Measurements from ENCODE around the gene RNASEH2B.

RNASEH2B gene

DNA sequence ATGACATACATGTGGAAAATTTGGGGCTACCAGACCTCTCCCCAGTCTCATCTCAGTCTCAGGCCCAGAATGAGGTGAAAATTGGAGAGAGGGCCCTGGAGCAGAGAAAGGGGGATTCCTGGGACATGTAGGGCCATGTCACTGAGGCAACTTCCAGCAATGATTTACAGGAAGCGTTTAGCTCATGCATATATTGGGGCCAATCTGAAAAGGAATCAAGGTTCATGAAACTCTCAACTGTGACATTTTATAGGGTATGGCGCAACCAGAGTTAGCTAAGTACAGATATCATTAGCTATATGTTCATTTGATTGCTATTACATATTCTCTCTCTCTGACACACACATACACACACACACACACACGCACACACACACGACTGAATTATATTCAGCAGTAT, 86.3 kb downstream of the RNASEH2B start:
- DNase-seq (ENCODE audit: low spot score) = no peak

DNA sequence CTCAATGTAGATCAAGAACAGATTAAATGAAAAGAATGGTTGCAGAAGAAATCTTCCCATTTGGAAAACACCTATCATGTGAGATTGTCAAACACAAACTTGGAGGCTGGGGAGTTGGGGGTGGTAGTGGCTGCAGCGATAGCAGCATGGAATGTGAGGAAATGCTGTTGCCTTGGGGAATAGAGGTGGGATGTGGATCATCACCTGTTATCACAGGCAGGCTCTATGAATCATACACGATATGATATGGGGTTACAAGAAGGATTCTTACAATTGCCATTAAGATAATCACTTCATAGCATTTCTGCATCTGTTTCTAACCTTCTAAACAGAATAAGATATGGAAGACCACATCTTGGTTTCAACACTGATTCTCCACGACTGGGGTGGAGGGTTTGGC, 88.7 kb downstream of the RNASEH2B start:
- DNase-seq (ENCODE audit: low spot score) = no peak

DNA sequence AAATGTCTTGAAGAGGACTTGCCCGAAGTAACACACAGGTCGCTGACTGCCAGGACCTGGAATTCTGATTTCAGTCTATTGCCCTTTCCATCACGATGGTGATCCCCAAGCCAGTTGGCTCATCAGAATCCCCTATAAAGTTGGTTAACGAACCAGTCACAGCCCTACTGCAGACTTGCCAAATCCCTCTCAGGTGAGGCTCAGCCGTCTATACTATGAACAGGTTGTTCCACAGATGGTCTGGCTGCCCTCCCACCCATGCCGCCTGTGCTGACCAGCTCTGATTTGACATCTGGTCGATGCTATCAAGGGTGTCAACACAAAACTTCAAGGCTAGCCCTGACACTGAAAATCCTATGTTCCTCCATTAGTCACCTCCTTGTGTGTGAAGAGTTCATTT, 90.0 kb downstream of the RNASEH2B start:
- DNase-seq (ENCODE audit: low spot score) = no peak

DNA sequence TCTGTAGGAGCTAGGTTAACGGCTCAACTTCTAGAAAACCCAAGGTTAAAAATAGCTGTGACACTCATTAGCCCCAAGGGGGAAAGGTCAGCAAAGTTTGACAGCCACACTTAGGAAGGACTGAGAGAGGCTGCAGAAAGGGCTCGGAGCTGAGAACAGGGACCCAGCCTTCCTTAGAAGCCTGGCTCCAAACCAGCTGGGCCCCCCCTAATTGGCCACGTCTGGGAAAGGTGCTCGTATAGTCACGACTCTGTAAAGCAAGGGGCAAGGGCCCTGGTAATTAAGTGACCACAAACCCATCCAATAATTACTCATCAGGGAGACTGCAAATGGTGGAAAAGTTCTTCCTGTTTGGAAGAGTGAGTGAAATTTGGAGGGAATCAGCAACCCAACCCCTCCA, 90.5 kb downstream of the RNASEH2B start:
- no peak for DNase-seq (ENCODE audit: low spot score)

DNA sequence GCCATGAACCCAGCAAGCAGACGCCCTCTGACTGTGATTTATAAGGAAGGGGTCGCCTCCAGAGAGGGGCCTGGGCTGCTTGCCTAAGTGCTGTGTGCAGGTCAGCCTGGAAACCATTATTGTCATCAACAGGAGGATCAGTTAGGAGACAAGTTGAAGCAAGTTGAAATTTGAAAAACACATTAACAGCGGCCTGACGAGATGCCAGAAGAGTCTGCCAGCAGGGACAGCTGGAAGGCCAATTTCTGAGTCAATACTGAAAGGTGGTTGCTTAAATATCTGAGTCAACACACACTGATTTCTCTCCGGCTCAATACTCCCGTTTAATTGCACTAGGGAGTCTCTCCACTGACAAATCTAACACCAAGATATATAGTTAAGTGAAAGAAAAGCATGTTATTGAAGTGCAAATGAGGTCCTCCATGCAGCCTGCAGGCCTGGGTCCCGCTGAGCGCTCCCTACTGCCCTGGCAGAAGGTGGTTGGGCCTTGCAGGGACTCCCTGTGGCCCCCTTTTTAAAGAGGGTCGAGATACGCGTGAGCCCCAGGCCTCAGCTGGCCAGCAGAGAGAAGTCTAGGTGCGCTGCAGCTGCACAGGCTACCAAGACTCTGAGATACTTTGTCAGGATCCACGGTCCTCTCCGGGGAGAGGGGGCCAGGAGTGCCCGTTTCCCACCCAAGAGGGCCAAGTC, 91.1 kb downstream of the RNASEH2B start:
- no peak for DNase-seq (ENCODE audit: low spot score)

DNA sequence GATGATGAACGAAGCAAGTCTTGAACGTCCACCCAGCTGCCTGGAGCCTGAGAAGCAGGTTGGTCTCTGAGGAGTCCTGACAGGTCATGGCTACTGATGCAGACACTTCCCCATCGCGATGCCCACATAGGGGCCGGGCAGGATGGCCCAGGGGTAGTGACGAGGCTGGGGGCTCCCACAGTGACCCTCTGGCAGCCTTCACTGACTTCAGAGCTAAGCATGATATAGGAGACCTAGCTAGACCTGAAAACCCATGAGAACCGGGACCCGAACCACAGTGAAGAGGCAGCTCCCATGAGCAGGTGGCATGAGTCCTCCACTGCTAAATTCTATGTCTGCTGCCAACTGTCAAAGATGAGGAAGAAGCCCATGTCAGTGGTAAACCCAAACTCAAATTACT, 91.7 kb downstream of the RNASEH2B start:
- DNase-seq (ENCODE audit: low spot score) = no peak

DNA sequence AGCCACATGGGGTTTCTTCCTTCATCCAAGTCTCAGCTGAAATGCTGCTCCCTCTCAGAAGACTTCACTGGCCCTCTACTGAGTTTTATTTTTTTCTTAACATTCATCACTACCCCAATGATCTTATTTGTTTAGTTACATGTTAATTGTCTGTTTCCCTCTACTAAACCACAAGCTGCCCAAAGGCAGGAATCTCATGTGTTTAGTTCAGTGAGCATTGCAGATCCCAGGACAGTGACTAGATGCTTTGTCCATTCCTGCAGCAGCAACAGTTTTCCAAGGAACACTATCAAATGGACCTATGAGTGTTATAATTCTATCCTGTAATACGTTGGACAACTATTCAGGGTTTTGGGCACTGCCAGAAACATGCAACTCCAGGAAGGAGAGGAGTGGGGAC, 93.1 kb downstream of the RNASEH2B start:
- no peak for DNase-seq (ENCODE audit: low spot score)

DNA sequence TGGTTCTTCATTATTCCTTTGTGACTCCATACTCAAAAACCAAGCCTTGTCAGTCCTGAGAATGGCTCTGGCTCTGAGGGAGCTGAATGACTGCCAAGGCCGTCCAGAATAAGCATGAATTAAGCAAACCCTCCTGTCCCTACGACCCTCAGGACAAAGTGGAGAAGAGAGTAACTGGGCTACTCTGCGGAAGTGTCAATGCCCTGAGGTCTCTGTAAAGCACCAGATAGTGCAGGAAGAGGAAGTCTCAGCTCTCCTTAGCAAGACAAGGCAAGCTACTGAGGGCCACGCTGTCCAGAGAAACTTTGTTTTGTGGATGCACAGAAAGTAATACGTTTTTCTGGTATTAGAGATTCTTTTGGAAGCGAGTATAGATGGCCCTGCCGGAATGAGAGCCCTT, 94.1 kb downstream of the RNASEH2B start:
- DNase-seq (ENCODE audit: low spot score) = no peak

DNA sequence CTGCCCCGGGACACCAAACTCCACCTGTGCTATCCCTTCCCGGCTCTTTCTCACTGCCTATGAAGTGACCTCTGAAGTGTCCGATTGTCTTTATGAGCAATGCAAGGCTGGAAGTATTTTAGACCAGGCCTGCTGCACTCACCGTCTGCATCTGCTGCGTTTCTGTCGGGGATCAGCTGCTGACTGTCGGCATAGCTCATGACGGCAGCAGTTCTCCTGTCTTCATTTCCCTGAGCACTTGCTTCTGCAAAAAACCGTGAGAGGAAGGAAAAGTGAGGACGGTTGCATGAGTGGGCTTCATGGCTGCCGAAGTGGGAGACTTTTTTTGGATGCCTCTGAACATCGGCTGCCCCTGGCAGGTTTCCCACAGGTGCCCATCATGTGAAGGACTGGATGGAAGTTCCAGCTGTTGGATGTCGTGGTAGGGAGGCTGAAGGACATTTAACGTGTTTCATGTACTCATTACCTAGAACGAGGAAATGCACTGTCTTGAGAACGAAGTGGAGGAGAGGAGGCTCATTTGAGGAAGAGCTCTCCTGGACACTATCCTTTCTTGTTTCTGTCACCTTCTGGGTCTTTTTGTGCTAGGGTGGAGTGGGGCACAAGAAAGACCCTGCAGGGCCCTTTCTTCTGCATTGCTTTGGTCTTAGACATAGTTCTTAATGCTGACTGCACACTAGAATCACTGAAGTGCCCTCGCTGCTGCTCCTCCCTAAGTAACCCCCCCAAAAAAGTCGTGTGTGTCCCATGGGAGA, 94.7 kb downstream of the RNASEH2B start:
- no peak for DNase-seq (ENCODE audit: low spot score)

DNA sequence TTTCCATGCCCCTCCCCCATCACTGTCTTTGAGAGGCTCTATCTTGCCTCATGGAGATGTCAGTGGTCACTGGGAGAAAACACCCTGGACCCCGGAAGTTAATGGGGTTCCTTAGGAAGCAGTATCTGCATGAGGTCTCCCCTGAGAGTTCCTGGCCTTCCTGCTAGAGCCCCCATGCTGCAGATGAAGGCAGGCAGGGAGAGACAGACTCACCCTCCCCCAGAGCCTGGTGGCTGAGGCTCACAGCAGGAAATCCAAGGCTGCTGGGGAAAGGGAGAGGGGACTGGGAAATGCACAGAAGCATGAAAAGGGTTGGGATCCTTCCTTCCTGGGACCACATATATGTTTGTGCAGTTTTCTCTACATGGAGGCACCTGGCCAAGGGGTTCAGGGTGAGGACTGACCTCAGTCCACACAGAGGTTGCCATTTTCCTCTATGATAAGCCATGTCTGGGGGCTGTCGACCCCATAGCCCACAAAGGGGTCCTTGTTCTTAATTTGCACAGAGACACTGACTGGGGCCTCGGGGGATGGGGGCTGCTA, 95.4 kb downstream of the RNASEH2B start:
- no peak for DNase-seq (ENCODE audit: low spot score)

DNA sequence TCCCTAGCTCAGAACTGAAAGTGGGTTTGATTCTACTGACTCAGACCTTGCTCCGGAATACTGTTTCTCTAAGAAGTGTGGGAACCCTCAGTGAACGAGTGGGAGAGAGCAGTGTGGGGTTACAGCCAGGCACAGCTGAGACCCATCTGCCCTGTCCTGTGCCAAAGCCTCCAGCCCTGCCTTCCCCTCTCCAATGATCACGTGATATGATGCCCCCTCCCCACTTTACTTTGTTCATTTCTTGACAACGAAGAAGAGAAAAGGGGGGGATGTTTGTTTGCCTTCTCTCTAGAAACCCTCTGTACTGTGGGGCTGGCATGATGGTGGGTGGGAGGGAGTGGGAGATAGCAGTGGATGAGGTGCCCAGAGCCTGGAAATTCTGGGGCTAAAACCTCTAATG, 96.0 kb downstream of the RNASEH2B start:
- no peak for DNase-seq (ENCODE audit: low spot score)
